ENCODE results near the gene HSPA1L. TPM values are rescaled to one million over a fixed set of nuclear protein-coding genes. Genes with fewer than 3 reads are reported as not detected.
"Not testable (repeated sequence)": the region's sequence is repeated elsewhere in the genome, so short reads cannot be mapped to it uniquely, and the experiment has no call there.

The HSPA1L gene
- total RNA-seq, 3 donors from 2014 or later (not counting 1 experiment from before 2014, with no cell fraction given): 2.0 to 4.5 (median 3.6) TPM

DNA sequence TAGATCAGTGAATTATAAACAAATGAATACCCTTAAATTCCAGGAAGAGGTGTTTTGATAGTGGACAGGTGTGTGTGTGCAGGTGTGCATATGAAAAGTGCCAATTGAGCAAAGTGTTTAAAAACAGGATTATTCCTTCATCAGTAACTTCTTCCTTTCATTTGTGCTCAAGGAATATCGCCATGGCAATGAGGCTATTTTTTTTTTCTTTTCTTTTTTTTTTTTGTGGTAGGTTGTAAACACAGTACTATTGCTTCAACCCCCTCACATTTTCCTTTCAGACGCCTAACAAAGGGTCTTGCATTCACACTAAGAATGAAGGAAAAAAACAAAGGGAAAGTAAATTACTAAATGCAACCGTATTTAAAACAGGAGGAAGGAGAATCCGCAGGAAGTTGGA lies 10.5 kb upstream of the HSPA1L start:
- Histone ChIP-seq H3K36me3 (ENCODE audit: control insufficient read depth, insufficient read depth, low read length) (no peaks in the 10 kb centered on the region), H3K4me3 (ENCODE audit: low read length) (no peak overlapping the region), H3K27ac (ENCODE audit: low read length) (no peak overlapping the region), H3K4me1 (ENCODE audit: control insufficient read depth, insufficient read depth, low read length) (peaks cover 45% of the 10 kb centered on the region), H3K27me3 (ENCODE audit: control insufficient read depth, insufficient read depth, low read length) (no peaks in the 10 kb centered on the region), H3K9me3 (ENCODE audit: control insufficient read depth, insufficient read depth, low read length) (no peaks in the 10 kb centered on the region)
- WGBS (ENCODE audit: insufficient coverage): 100% methylated on average over 2 of the region's 4 CpGs
- H3K27ac Mint-ChIP-seq: peak overlapping the region; percentile 95 to 99
- no peak for DNase-seq
- no peak for ATAC-seq
- TF ChIP-seq, protein P1, sequence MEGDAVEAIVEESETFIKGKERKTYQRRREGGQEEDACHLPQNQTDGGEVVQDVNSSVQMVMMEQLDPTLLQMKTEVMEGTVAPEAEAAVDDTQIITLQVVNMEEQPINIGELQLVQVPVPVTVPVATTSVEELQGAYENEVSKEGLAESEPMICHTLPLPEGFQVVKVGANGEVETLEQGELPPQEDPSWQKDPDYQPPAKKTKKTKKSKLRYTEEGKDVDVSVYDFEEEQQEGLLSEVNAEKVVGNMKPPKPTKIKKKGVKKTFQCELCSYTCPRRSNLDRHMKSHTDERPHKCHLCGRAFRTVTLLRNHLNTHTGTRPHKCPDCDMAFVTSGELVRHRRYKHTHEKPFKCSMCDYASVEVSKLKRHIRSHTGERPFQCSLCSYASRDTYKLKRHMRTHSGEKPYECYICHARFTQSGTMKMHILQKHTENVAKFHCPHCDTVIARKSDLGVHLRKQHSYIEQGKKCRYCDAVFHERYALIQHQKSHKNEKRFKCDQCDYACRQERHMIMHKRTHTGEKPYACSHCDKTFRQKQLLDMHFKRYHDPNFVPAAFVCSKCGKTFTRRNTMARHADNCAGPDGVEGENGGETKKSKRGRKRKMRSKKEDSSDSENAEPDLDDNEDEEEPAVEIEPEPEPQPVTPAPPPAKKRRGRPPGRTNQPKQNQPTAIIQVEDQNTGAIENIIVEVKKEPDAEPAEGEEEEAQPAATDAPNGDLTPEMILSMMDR (IDR thresholded peaks at IDR 0.05): no peak
- intact Hi-C loops (cut with micrococcal nuclease): no loop called here
- peak overlapping the region; percentile 28 for H3K4me3 Mint-ChIP-seq
- H3K9me3 Mint-ChIP-seq: no peaks in the 10 kb centered on the region
- no peaks in the 10 kb centered on the region for H3K27me3 Mint-ChIP-seq (ENCODE audit: low read depth in 2 of 2)
- H3K4me1 Mint-ChIP-seq: peaks cover 36 to 37% of the 10 kb centered on the region in 2 donors
- H3K36me3 Mint-ChIP-seq: no peaks in the 10 kb centered on the region

DNA sequence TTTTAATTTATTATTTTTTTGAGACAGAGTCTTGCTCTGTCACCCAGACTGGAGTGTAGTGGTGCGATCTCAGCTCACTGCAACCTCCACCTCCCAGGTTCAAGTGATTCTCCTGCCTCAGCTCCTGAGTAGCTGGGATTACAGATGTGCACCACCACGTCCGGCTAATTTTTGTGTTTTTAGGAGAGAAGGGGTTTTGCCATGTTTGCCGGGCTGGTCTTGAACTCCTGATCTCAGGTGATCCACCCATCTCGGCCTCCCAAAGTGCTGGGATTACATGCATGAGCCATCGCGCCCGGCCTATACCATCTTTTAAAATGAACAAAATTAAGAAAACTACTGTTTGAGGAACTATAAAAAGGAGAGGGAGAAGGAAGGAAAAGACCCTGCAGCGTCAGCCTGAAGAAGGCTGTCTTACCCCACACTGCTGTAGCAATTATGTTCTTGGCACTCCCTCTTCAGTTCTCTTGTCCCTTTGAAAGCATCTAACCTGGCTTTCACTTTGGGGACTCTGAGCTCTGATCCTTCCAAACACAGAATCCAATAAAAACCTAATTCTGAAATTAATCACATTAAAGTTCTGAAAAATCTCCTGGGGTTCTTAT lies 8.6 kb upstream of the HSPA1L start:
- H3K4me3 Mint-ChIP-seq; H3K36me3 ChIP-seq (ENCODE audit: control insufficient read depth, insufficient read depth, low read length); H3K27me3 Mint-ChIP-seq (ENCODE audit: low read depth in 2 of 2); H3K27me3 ChIP-seq (ENCODE audit: control insufficient read depth, insufficient read depth, low read length); H3K9me3 ChIP-seq (ENCODE audit: control insufficient read depth, insufficient read depth, low read length); H3K4me3 ChIP-seq (ENCODE audit: low read length); H3K9me3 Mint-ChIP-seq; H3K36me3 Mint-ChIP-seq; H3K27ac ChIP-seq (ENCODE audit: low read length); ATAC-seq; intact Hi-C loops (cut with micrococcal nuclease); DNase-seq: not testable (repeated sequence)
- WGBS (ENCODE audit: insufficient coverage): 88% methylated on average over 9 of the region's 9 CpGs
- Mint-ChIP-seq H3K4me1 (peaks cover 25 to 27% of the 10 kb centered on the region in 2 donors), H3K27ac (peak overlapping the region in 1 of 2 donors; percentile 40)
- H3K4me1 ChIP-seq (ENCODE audit: control insufficient read depth, insufficient read depth, low read length): peaks cover 40% of the 10 kb centered on the region

DNA sequence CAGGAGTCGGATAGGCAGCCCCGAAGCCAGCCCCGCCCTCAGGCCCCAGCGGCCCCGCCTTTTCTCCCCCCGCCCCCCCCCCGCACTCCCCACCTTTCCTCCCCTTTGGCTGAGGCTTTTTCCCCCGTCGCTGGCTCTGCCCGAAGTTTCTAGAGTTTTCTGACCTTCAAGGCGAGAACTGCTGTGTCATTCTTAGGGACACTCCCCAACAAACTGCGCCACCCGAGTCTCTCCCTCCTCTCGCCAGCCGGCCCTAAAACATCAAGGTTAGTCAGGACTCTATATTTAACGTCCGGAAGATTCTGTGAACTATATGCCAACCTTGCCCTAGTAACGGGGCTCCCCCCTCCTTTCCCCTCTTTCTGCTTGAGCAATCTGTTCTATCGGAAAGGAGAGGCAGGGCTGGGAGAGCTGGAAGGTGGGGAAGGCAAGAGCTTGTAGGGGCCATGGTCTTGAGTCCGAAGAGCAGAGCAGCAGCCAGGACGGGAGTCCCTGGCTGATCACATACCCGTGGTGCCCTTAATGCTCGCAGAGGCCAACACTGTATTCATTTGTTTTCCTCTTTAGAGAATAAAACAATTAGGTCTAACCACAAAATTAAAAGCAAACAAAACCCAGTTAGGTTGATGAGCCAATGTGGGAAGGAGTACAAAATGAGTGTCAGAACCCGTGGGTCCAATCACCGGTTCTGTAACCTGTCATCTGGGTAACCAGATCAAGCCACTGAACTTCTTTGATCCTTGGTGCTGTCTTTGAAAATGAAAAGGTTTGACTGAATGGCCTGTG lies 7.1 kb upstream of the HSPA1L start:
- H3K36me3 Mint-ChIP-seq: no peaks in the 10 kb centered on the region
- DNase-seq (peak; percentile 45 to 75), ATAC-seq (peak; percentile 52 to 56 (median 54))
- H3K27me3 ChIP-seq (ENCODE audit: control insufficient read depth, insufficient read depth, low read length): no peaks in the 10 kb centered on the region
- H3K4me3 Mint-ChIP-seq: peak overlapping the region; percentile 93
- H3K36me3 ChIP-seq (ENCODE audit: control insufficient read depth, insufficient read depth, low read length): no peaks in the 10 kb centered on the region
- H3K27ac Mint-ChIP-seq: peak overlapping the region; percentile 92 to 94
- H3K9me3 Mint-ChIP-seq: no peaks in the 10 kb centered on the region
- 3% methylated on average over 21 of the region's 25 CpGs for whole genome bisulfite sequencing (ENCODE audit: insufficient coverage)
- no peaks in the 10 kb centered on the region for H3K27me3 Mint-ChIP-seq (ENCODE audit: low read depth in 2 of 2)
- H3K9me3 ChIP-seq (ENCODE audit: control insufficient read depth, insufficient read depth, low read length): no peaks in the 10 kb centered on the region
- H3K4me1 ChIP-seq (ENCODE audit: control insufficient read depth, insufficient read depth, low read length): peaks cover 44% of the 10 kb centered on the region
- H3K4me3 ChIP-seq (ENCODE audit: low read length): peak overlapping the region; percentile 54
- TF ChIP-seq, protein P1 (IDR thresholded peaks at IDR 0.05): no peak
- peak overlapping the region; percentile 76 for H3K27ac ChIP-seq (ENCODE audit: low read length)
- H3K4me1 Mint-ChIP-seq: peaks cover 32 to 38% of the 10 kb centered on the region in 2 donors
- intact Hi-C loops (cut with micrococcal nuclease): no loop called here

DNA sequence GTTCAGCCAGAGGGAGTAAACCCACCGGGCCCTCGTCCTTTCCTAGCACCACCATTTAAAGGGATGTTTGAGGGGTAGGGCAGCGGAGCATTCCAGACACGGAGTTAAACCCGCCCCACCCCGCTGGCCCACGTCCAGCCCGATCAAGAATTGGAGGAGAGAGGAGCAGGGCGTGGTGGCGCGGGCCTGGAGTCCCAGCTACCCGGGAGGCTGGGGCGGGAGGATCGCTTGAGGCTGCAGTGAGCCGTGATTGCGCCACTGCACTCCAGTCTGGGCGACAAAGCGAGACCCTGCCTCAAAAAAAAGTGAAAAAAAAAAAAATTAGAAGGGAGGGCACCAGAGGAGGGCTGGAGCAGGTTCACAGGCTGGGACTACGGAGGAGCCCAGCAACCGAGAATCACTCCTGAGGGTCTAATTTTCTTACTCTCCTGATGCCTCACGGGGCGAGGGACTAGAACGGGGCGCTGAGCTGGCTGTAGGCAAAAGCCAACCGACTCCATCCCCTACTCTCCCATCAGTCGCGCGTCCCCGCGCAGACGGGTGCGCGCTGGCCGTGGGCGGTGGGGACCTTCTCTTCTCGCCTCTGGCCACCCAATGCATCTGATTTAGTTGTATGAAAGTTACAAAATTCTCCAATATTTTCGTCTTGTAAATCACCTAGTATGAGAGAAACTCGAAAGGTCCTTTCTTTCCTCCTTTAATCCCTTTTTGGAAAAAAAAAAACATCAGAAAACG lies 6.4 kb upstream of the HSPA1L start:
- DNase-seq (no peak), ATAC-seq (peak; percentile 53 to 59 (median 55))
- Mint-ChIP-seq H3K4me3 (peak overlapping the region; percentile 93), H3K27me3 (ENCODE audit: low read depth in 2 of 2) (no peaks in the 10 kb centered on the region), H3K4me1 (peaks cover 27 to 31% of the 10 kb centered on the region in 2 donors), H3K36me3 (no peaks in the 10 kb centered on the region), H3K9me3 (no peaks in the 10 kb centered on the region), H3K27ac (peak overlapping the region; percentile 92 to 94)
- 8% methylated on average over 36 of the region's 39 CpGs for WGBS (ENCODE audit: insufficient coverage)
- TF ChIP-seq, protein P1 (IDR thresholded peaks at IDR 0.05): no peak
- H3K36me3 ChIP-seq (ENCODE audit: control insufficient read depth, insufficient read depth, low read length): no peaks in the 10 kb centered on the region
- peak overlapping the region; percentile 76 for H3K27ac ChIP-seq (ENCODE audit: low read length)
- H3K27me3 ChIP-seq (ENCODE audit: control insufficient read depth, insufficient read depth, low read length): no peaks in the 10 kb centered on the region
- intact Hi-C loops (cut with micrococcal nuclease): no loop called here
- no peaks in the 10 kb centered on the region for H3K9me3 ChIP-seq (ENCODE audit: control insufficient read depth, insufficient read depth, low read length)
- peak overlapping the region; percentile 54 for H3K4me3 ChIP-seq (ENCODE audit: low read length)
- peaks cover 40% of the 10 kb centered on the region for H3K4me1 ChIP-seq (ENCODE audit: control insufficient read depth, insufficient read depth, low read length)

DNA sequence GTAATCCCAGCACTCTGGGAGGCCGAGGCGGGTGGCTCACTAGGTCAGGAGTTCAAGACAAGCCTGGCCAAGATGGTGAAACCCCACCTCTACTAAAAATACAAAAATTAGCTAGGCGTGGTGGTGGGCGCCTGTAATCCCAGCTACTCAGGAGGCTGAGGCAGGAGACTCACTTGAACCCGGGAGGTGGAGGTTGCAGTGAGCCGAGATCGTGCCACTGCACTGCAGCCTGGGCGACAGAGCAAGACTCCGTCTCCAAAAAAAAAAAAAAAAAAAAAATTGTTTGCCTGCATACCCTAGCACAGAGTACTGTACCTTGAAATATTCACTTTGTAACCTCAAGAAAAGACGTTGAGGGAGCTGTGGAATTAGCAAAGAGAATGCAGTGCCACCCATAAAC lies 5.3 kb upstream of the HSPA1L start:
- H3K27ac ChIP-seq (ENCODE audit: low read length); H3K9me3 ChIP-seq (ENCODE audit: control insufficient read depth, insufficient read depth, low read length); H3K9me3 Mint-ChIP-seq; H3K27me3 ChIP-seq (ENCODE audit: control insufficient read depth, insufficient read depth, low read length); intact Hi-C loops (cut with micrococcal nuclease); H3K4me3 ChIP-seq (ENCODE audit: low read length); ATAC-seq; DNase-seq; H3K27me3 Mint-ChIP-seq (ENCODE audit: low read depth in 2 of 2); H3K36me3 ChIP-seq (ENCODE audit: control insufficient read depth, insufficient read depth, low read length); H3K36me3 Mint-ChIP-seq: not testable (repeated sequence)
- H3K4me1 ChIP-seq (ENCODE audit: control insufficient read depth, insufficient read depth, low read length): peaks cover 32% of the 10 kb centered on the region
- Mint-ChIP-seq H3K4me3 (peak overlapping the region; percentile 93), H3K4me1 (peaks cover 27 to 31% of the 10 kb centered on the region in 2 donors), H3K27ac (peak overlapping the region in 1 of 2 donors; percentile 92)
- 96% methylated on average over 8 of the region's 10 CpGs for WGBS (ENCODE audit: insufficient coverage)

All from natural killer cell (primary cell).